HG03108 (cell line): ENCODE data around the gene SLC1A5.
"Not testable (repeated sequence)": the region's sequence is repeated elsewhere in the genome, so short reads cannot be mapped to it uniquely, and the experiment has no call there.

Experiments
- ATAC-seq: cut with Tn5 transposase; IDR thresholded peaks from one replicate; pipeline ENCODE4 v1.9.1; 2021; ENCODE audit warnings: moderate library complexity; ENCODE audit not compliant: unreplicated experiment

SLC1A5 gene

GRCh38 chr19:46788262-46788967 is at the start of gene SLC1A5:
TSS of gene SLC1A5 (minus strand) at chr19:46788594. CDS start at chr19:46787965, 629 bp downstream.
- peak; percentile 51 for ATAC-seq

GRCh38 chr19:46838160-46838559 is 49.8 kb upstream of the SLC1A5 start:
- ATAC-seq = no peak

- ATAC-seq = no peak
These were observed 46.6 kb upstream of the SLC1A5 start for GRCh38 chr19:46834984-46835383.

- ATAC-seq = no peak
These were observed 45.7 kb upstream of the SLC1A5 start for GRCh38 chr19:46834121-46834520.

- ATAC-seq = no peak
These were observed 42.5 kb upstream of the SLC1A5 start for GRCh38 chr19:46830864-46831263.

- no peak for ATAC-seq
These were observed 40.1 kb upstream of the SLC1A5 start for GRCh38 chr19:46828484-46828883.

- no peak for ATAC-seq
These were observed 37.3 kb upstream of the SLC1A5 start for GRCh38 chr19:46825731-46826055.

- ATAC-seq = no peak
These were observed 36.7 kb upstream of the SLC1A5 start for GRCh38 chr19:46824890-46825730.

- no peak for ATAC-seq
These were observed 34.7 kb upstream of the SLC1A5 start for GRCh38 chr19:46823049-46823448.

GRCh38 chr19:46822410-46822787 is 34.0 kb upstream of the SLC1A5 start:
- not testable (repeated sequence) for ATAC-seq

GRCh38 chr19:46821512-46822409 is 33.4 kb upstream of the SLC1A5 start:
- ATAC-seq = no peak

GRCh38 chr19:46818812-46819211 is 30.4 kb upstream of the SLC1A5 start:
- ATAC-seq = no peak

GRCh38 chr19:46815833-46816627 is 27.6 kb upstream of the SLC1A5 start:
- ATAC-seq = no peak

GRCh38 chr19:46813839-46814358 is 25.5 kb upstream of the SLC1A5 start:
- no peak for ATAC-seq

- no peak for ATAC-seq
These were observed 24.8 kb upstream of the SLC1A5 start for GRCh38 chr19:46812977-46813838.

- ATAC-seq = no peak
These were observed 21.3 kb upstream of the SLC1A5 start for GRCh38 chr19:46809534-46810272.

- no peak for ATAC-seq
These were observed 18.3 kb upstream of the SLC1A5 start for GRCh38 chr19:46806656-46807055.

- ATAC-seq = not testable (repeated sequence)
These were observed 16.0 kb upstream of the SLC1A5 start for GRCh38 chr19:46804432-46804831.

- no peak for ATAC-seq
These were observed 15.2 kb upstream of the SLC1A5 start for GRCh38 chr19:46803555-46803954.
